GM12878 (cell line): ENCODE data around the gene SEMA4D. TPM values are rescaled to one million over a fixed set of nuclear protein-coding genes. Genes with fewer than 3 reads are reported as not detected.

ENCODE experiments used
- BCL11A ChIP-seq: IDR thresholded peaks from 2 replicates; pipeline ENCODE4 v1.6.1; 2011; ENCODE audit warnings: low read depth, low read length
- NRF1 ChIP-seq: conservative IDR thresholded peaks from 2 replicates; pipeline ENCODE4 v1.6.1; 2011; ENCODE audit warnings: mild to moderate bottlenecking, low read depth, low read length, improper control_type of control experiment
- SREBF2 ChIP-seq: IDR thresholded peaks from 2 replicates; pipeline ENCODE4 v1.6.1; 2012; ENCODE audit warnings: mild to moderate bottlenecking, low read length
- polyA plus RNA-seq, 11 experiments: library from polyadenylated mRNA; depleted of rRNA in 4 of 11; unstranded in 6 of 11; stranded (reverse) in 5 of 11; fragments of >200 nt; fragmentation: Nextera tagmentation in 4 of 11; fragmentation: Illumina TruSeq in 1 of 11; extraction: Ambion mirVana in 4 of 11; extraction: Trizol in 1 of 11; gene quantifications; 1 replicate in 1 of 11; 2 replicates in 10 of 11; pipeline versions ENCODE4 v1.2.1 to v1.2.3, GENCODE V29; 2011 to 2016; ENCODE audit warnings: inconsistent platforms in 2 of 11, missing spikeins in 2 of 11, low read depth in 1 of 11
- total RNA-seq, 4 experiments: library from RNA; depleted of rRNA in 3 of 4; stranded (reverse); fragments of >200 nt in 3 of 4; fragmentation: Illumina TruSeq in 1 of 4; extraction: Trizol in 1 of 4; gene quantifications; 2 replicates each; pipeline versions ENCODE4 v1.2.1 to v1.2.3, GENCODE V29; 2013 to 2021
- TF ChIP-seq, protein P1 (sequence below): fragments of 450-650 bp; formaldehyde crosslinking; IDR thresholded peaks from 2 replicates; pipeline ENCODE4 v1.4.0; 2022; ENCODE audit warnings: mild to moderate bottlenecking, moderate library complexity
- TF ChIP-seq, protein P2 (sequence below): fragments of 450-650 bp; IDR thresholded peaks from 2 replicates; pipeline ENCODE4 v1.6.1; 2017; ENCODE audit warnings: mild to moderate bottlenecking, moderate library complexity

Gene SEMA4D
- total and polyA plus RNA-seq, 10 of the 15 experiments (the other 5 are each of a cell fraction or from before 2014, with no cell fraction given), result 15.1 to 136 (median 39.6) TPM

DNA sequence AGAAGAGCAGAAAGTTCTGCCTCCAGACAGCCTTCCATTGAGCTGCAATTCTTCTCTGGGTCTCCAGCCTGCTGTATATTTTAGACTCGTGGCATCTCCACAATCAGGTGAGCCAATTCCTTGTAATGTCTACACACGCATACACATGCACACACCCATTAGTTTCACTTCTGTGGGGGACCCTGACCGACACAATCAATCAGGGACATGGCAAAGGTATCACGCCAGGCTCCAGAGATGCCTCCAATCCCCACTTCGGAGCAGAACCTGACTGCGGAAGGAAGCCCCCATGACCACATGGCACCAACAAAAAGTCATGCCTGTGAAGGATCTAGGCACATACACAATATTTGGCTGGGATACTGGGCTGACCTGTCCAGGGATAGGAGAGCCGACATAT, 21.4 kb downstream of the SEMA4D start (continued):
- TF ChIP-seq BCL11A (no peak), SREBF2 (no peak), NRF1 (no peak)
- TF ChIP-seq, protein P1, sequence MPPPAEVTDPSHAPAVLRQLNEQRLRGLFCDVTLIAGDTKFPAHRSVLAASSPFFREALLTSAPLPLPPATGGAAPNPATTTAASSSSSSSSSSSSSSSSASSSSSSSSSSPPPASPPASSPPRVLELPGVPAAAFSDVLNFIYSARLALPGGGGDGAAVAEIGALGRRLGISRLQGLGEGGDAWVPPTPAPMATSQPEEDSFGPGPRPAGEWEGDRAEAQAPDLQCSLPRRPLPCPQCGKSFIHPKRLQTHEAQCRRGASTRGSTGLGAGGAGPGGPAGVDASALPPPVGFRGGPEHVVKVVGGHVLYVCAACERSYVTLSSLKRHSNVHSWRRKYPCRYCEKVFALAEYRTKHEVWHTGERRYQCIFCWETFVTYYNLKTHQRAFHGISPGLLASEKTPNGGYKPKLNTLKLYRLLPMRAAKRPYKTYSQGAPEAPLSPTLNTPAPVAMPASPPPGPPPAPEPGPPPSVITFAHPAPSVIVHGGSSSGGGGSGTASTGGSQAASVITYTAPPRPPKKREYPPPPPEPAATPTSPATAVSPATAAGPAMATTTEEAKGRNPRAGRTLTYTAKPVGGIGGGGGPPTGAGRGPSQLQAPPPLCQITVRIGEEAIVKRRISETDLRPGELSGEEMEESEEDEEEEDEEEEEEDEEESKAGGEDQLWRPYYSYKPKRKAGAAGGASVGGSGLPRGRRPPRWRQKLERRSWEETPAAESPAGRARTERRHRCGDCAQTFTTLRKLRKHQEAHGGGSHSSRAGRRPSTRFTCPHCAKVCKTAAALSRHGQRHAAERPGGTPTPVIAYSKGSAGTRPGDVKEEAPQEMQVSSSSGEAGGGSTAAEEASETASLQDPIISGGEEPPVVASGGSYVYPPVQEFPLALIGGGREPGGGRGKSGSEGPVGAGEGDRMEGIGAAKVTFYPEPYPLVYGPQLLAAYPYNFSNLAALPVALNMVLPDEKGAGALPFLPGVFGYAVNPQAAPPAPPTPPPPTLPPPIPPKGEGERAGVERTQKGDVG (CRISPR knock-in tag), result no peak
- TF ChIP-seq, protein P2, sequence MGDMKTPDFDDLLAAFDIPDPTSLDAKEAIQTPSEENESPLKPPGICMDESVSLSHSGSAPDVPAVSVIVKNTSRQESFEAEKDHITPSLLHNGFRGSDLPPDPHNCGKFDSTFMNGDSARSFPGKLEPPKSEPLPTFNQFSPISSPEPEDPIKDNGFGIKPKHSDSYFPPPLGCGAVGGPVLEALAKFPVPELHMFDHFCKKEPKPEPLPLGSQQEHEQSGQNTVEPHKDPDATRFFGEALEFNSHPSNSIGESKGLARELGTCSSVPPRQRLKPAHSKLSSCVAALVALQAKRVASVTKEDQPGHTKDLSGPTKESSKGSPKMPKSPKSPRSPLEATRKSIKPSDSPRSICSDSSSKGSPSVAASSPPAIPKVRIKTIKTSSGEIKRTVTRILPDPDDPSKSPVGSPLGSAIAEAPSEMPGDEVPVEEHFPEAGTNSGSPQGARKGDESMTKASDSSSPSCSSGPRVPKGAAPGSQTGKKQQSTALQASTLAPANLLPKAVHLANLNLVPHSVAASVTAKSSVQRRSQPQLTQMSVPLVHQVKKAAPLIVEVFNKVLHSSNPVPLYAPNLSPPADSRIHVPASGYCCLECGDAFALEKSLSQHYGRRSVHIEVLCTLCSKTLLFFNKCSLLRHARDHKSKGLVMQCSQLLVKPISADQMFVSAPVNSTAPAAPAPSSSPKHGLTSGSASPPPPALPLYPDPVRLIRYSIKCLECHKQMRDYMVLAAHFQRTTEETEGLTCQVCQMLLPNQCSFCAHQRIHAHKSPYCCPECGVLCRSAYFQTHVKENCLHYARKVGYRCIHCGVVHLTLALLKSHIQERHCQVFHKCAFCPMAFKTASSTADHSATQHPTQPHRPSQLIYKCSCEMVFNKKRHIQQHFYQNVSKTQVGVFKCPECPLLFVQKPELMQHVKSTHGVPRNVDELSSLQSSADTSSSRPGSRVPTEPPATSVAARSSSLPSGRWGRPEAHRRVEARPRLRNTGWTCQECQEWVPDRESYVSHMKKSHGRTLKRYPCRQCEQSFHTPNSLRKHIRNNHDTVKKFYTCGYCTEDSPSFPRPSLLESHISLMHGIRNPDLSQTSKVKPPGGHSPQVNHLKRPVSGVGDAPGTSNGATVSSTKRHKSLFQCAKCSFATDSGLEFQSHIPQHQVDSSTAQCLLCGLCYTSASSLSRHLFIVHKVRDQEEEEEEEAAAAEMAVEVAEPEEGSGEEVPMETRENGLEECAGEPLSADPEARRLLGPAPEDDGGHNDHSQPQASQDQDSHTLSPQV, result no peak
